Kidney tubule cell (primary cell): Measurements from ENCODE around the gene ACE2.
A peak's percentile ranks its signal among the peaks of the same experiment; 100 is the strongest.
"Not testable (repeated sequence)": the region's sequence is repeated elsewhere in the genome, so short reads cannot be mapped to it uniquely, and the experiment has no call there.

ENCODE experiments used
- DNase-seq: peaks from one replicate; pipeline ENCODE4 v3.0.0-alpha.2; 2018; ENCODE audit warnings: low spot score

Gene ACE2

GRCh38 chrX:15600745-15601144 lies at the start of gene ACE2:
TSS of gene ACE2 (minus strand) at chrX:15600960. CDS start at chrX:15600911, 49 bp downstream.
- no peak for DNase-seq

- not testable (repeated sequence) for DNase-seq
Measured at GRCh38 chrX:15647510-15647909, 46.8 kb upstream of the ACE2 start.

GRCh38 chrX:15646543-15646942 lies 45.8 kb upstream of the ACE2 start:
- no peak for DNase-seq

- DNase-seq: no peak
Measured at GRCh38 chrX:15646031-15646430, 45.3 kb upstream of the ACE2 start.

GRCh38 chrX:15645266-15645665 lies 44.5 kb upstream of the ACE2 start:
- DNase-seq: no peak

- no peak for DNase-seq
Measured at GRCh38 chrX:15644560-15644872, 43.8 kb upstream of the ACE2 start.

- no peak for DNase-seq
Measured at GRCh38 chrX:15643786-15644559, 43.2 kb upstream of the ACE2 start.

GRCh38 chrX:15631637-15632036 lies 30.9 kb upstream of the ACE2 start:
- no peak for DNase-seq

GRCh38 chrX:15623054-15623453 lies 22.3 kb upstream of the ACE2 start:
- DNase-seq: no peak

- DNase-seq: peak; percentile 94
Measured at GRCh38 chrX:15619053-15619755, 18.4 kb upstream of the ACE2 start.

GRCh38 chrX:15617111-15617510 lies 16.4 kb upstream of the ACE2 start:
- no peak for DNase-seq

- no peak for DNase-seq
Measured at GRCh38 chrX:15616531-15616930, 15.8 kb upstream of the ACE2 start.

- peak; percentile 34 for DNase-seq
Measured at GRCh38 chrX:15607067-15607466, 6.3 kb upstream of the ACE2 start.

- no peak for DNase-seq
Measured at GRCh38 chrX:15606136-15606535, 5.4 kb upstream of the ACE2 start.

- no peak for DNase-seq
Measured at GRCh38 chrX:15605226-15605625, 4.5 kb upstream of the ACE2 start.

GRCh38 chrX:15602761-15603160 lies 2.0 kb upstream of the ACE2 start:
- DNase-seq: no peak

GRCh38 chrX:15601932-15602331 lies 1.2 kb upstream of the ACE2 start:
- DNase-seq: no peak

GRCh38 chrX:15600049-15600448 lies 711 bp downstream of the ACE2 start:
- peak; percentile 8 for DNase-seq

- peak; percentile 67 for DNase-seq
Measured at GRCh38 chrX:15599461-15599860, 1.3 kb downstream of the ACE2 start.

- DNase-seq: peak; percentile 4
Measured at GRCh38 chrX:15598026-15598425, 2.7 kb downstream of the ACE2 start.

- DNase-seq: no peak
Measured at GRCh38 chrX:15594371-15594770, 6.4 kb downstream of the ACE2 start.

- DNase-seq: peak; percentile 5
Measured at GRCh38 chrX:15579778-15580747, 20.7 kb downstream of the ACE2 start.

GRCh38 chrX:15576019-15576418 lies 24.7 kb downstream of the ACE2 start:
- DNase-seq: no peak
